A549 treated with AZD2906 at 1 μM for 4 hours (cell line): ENCODE data around the gene POLA2. TPM values are rescaled to one million over a fixed set of nuclear protein-coding genes. Genes with fewer than 3 reads are reported as not detected.

ENCODE experiments used
- total RNA-seq: library from RNA; stranded (reverse); fragments of 200-300 nt; extraction: Qiagen RNA extraction; gene quantifications from 5 replicates; pipeline ENCODE4 v1.2.3, GENCODE V29; 2022

POLA2 gene, protein sequence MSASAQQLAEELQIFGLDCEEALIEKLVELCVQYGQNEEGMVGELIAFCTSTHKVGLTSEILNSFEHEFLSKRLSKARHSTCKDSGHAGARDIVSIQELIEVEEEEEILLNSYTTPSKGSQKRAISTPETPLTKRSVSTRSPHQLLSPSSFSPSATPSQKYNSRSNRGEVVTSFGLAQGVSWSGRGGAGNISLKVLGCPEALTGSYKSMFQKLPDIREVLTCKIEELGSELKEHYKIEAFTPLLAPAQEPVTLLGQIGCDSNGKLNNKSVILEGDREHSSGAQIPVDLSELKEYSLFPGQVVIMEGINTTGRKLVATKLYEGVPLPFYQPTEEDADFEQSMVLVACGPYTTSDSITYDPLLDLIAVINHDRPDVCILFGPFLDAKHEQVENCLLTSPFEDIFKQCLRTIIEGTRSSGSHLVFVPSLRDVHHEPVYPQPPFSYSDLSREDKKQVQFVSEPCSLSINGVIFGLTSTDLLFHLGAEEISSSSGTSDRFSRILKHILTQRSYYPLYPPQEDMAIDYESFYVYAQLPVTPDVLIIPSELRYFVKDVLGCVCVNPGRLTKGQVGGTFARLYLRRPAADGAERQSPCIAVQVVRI
- 12.4 to 15.4 TPM (median 13.8 TPM) in 5 replicates for total RNA-seq

DNA sequence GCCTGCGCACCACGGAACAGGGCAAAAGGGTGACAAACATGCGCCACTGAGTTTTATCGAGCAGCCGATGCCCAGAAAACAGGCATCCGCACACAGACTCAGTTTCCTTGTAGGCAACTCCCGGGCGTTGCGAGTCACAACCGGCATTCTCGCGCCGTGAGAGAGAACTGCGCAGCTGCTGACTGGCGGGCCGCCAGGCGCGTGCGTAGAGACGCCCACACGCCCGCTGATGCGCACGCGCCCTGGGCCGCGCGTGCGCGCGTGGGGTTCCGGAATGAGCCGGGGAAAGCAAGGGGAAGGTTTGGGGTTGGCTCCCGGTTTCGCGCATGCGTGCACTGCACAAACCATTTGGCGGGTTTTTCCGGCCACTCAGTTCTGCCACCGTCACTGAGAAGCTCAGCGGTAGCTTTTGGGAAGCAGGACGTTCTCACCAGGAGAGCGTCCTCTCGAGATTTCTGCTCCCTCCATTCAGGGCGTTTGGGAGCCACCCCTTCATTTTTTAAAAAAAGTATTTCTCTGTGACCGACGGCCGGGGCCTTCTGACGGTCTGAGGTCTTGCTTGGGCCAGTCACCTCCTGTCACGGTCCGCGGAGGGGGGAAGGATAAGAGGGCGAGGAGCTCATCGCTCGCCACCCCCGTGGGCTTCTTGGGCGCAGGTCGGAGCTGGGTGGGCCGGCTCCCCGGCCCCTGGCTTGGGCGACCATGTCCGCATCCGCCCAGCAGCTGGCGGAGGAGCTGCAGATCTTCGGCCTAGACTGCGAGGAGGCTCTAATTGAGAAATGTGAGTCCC is at the start of gene POLA2:
Gene POLA2 (plus strand): TSS at position 372 of the 790 bp plus-strand sequence. CDS start 331 bp downstream, at position 703.

DNA sequence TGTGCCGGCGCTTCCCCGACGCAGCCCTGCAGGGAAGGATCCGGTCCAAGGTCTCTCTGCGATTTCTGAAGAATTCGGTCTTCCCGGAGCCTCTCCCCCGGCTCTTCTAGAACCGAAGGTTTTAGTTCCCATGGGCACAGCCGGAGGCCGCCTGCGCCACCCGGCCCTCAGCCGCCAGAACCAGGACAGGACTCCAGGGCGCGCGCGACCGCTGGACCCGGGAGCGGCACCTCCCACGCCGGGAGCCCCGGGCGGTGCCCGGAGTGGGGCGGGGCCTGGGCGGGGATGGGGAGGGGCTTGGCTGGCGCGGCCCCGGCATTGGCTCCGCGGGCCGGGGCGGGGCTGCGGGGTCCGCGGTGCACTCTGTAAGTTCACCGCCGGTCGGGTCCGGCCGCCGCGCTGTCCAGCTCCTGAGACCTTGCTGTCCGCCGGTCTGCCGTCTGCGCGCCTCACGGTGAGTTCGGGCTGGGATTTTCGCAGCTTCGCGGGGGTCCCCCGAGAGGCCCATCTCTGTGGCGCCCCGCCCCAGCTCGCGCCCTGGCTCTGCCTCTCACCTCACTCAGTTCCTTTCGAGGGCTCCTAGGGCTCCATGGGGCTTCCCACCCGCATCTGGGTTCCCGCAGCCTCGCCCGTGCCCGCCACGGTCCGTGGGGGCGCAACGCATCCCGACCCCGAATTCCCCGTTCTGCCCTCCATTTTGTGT is 52.9 kb downstream of the POLA2 start, which contains the start of gene CDC42EP2:
Gene CDC42EP2 (plus strand): TSS at position 366 of the 703 bp plus-strand sequence. CDS start 6,033 bp downstream, outside the sequence.

Other genes with a start within 250 kb of the POLA2 start
- 162 to 198 TPM (median 189 TPM) in 5 replicates for gene ARL2, start 247.8 kb upstream of the POLA2 start, total RNA-seq
- gene SNX15, start 234.5 kb upstream of the POLA2 start, total RNA-seq, result 20.8 to 25.4 TPM (median 23.6 TPM) in 5 replicates
- gene SAC3D1, start 220.8 kb upstream of the POLA2 start, total RNA-seq, result 35.4 to 58.5 TPM (median 57.6 TPM) in 5 replicates
- gene NAALADL1, start 203.4 kb upstream of the POLA2 start, total RNA-seq, result not detected in 5 replicates
- gene CDCA5, start 177.9 kb upstream of the POLA2 start, total RNA-seq, result 67.5 to 78.7 TPM (median 73.1 TPM) in 5 replicates
- gene ZFPL1, start 177.7 kb upstream of the POLA2 start, total RNA-seq, result 35.1 to 37.1 TPM (median 36.6 TPM) in 5 replicates
- gene VPS51, start 165.7 kb upstream of the POLA2 start, total RNA-seq, result 51.5 to 77.8 TPM (median 55.8 TPM) in 5 replicates
- 4.1 to 7.2 TPM (median 5.6 TPM) in 5 replicates for gene TM7SF2, start 150.1 kb upstream of the POLA2 start, total RNA-seq
- gene ZNHIT2, start 144.3 kb upstream of the POLA2 start, total RNA-seq, result 13.3 to 24.2 TPM (median 21.9 TPM) in 5 replicates
- 834 to 1,066 TPM (median 993 TPM) in 5 replicates for gene FAU, start 139.8 kb upstream of the POLA2 start, total RNA-seq
- gene MRPL49, start 139.6 kb upstream of the POLA2 start, total RNA-seq, result 67.8 to 77.4 TPM (median 68.7 TPM) in 5 replicates
- gene SYVN1, start 127.4 kb upstream of the POLA2 start, total RNA-seq, result 29.0 to 41.9 TPM (median 39.5 TPM) in 5 replicates
- not detected in 5 replicates for gene SPDYC, start 91.7 kb upstream of the POLA2 start, total RNA-seq
- 107 to 119 TPM (median 117 TPM) in 5 replicates for gene CAPN1, start 80.0 kb upstream of the POLA2 start, total RNA-seq
- gene CDC42EP2, start 52.9 kb downstream of the POLA2 start, total RNA-seq, result 14.1 to 21.9 TPM (median 19.2 TPM) in 5 replicates
- 39.6 to 46.8 TPM (median 40.9 TPM) in 5 replicates for gene DPF2, start 71.9 kb downstream of the POLA2 start, total RNA-seq
- gene TIGD3, start 92.8 kb downstream of the POLA2 start, total RNA-seq, result 0.94 to 1.3 TPM (median 1.2 TPM) in 5 replicates
- 12.1 to 15.2 TPM (median 14.2 TPM) in 5 replicates for gene SLC25A45, start 120.7 kb downstream of the POLA2 start, total RNA-seq
- gene FRMD8, start 124.7 kb downstream of the POLA2 start, total RNA-seq, result 45.6 to 53.2 TPM (median 48.9 TPM) in 5 replicates
- 123 to 204 TPM (median 187 TPM) in 5 replicates for gene NEAT1, start 160.8 kb downstream of the POLA2 start, total RNA-seq
- 42.9 to 87.3 TPM (median 59.9 TPM) in 5 replicates for gene MALAT1, start 237.1 kb downstream of the POLA2 start, total RNA-seq